Mucosa of stomach (tissue), 1 donor: ENCODE results near the gene NSDHL.

Experiments
- H3K27me3 ChIP-seq: one replicate; pipeline ENCODE4 v1.7.0; 2013; ENCODE audit warnings: mild to moderate bottlenecking, low read length; ENCODE audit not compliant: control insufficient read depth, insufficient read depth
- H3K36me3 ChIP-seq: one replicate; pipeline ENCODE4 v1.7.0; 2013; ENCODE audit warnings: low read length; ENCODE audit not compliant: control insufficient read depth, insufficient read depth
- H3K4me1 ChIP-seq: one replicate; pipeline ENCODE4 v1.7.0; 2013; ENCODE audit warnings: mild to moderate bottlenecking, low read length; ENCODE audit not compliant: control insufficient read depth, insufficient read depth
- H3K4me3 ChIP-seq: one replicate; pipeline ENCODE4 v1.7.0; 2013; ENCODE audit warnings: low read length
- H3K9ac ChIP-seq: one replicate; pipeline ENCODE4 v1.7.0; 2013; ENCODE audit warnings: mild to moderate bottlenecking, low read length, moderate library complexity
- H3K9me3 ChIP-seq: one replicate; pipeline ENCODE4 v1.7.0; 2013; ENCODE audit warnings: mild to moderate bottlenecking, low read length, moderate library complexity; ENCODE audit not compliant: control insufficient read depth
- donor health status: Pancreatic carcinoma.

The NSDHL gene

GRCh38 chrX:152850465-152850864 is 19.6 kb downstream of the NSDHL start:
- Histone ChIP-seq H3K9me3 (no peaks in the 10 kb centered on the region), H3K27me3 (no peaks in the 10 kb centered on the region), H3K36me3 (no peaks in the 10 kb centered on the region), H3K4me1 (no peaks in the 10 kb centered on the region), H3K4me3 (no peak overlapping the region), H3K9ac (no peak overlapping the region)

DNA sequence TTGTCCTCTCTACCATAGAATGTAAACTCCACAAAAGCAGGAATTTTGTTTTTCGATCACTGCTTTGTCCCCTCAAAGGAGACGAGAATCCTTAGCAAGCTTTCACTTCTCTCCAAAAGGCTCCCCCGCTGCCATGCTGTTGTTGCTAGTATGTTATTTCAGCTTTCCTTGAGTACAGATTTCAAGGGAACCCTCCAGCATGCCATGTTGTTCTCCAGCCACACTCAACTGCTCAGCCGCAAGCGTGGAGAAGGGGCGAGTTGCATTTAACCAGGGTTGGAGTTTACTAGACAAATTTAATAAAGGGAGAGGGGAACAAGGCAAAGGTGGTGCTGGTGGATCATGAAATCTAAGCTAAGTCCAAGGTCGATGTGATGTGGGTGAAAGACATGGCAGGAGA is 23.1 kb downstream of the NSDHL start:
- Histone ChIP-seq H3K4me1 (no peaks in the 10 kb centered on the region), H3K4me3 (no peak overlapping the region), H3K9me3 (no peaks in the 10 kb centered on the region), H3K36me3 (no peaks in the 10 kb centered on the region), H3K27me3 (no peaks in the 10 kb centered on the region), H3K9ac (no peak overlapping the region)

DNA sequence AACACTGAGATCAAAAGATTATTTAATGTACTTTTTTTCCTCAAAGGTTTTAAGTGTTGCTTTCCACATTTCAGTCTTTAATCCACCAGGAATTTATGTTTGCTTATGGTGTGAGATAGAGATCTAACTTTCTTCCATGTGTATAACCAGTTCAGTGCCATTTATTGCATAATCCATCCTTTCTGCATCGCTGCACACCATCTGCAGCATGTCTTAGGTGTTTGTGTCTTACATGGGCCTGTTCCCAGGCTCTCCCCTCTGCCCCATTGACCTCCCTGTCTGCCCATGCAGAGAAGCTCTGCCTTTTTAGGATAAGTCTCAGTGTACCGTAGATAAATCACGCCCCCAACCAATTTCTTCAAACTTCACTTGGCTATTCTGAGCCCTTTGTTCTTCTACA is 30.3 kb downstream of the NSDHL start:
- no peaks in the 10 kb centered on the region for H3K9me3 ChIP-seq
- no peak overlapping the region for H3K9ac ChIP-seq
- no peaks in the 10 kb centered on the region for H3K36me3 ChIP-seq
- no peaks in the 10 kb centered on the region for H3K4me1 ChIP-seq
- H3K4me3 ChIP-seq: no peak overlapping the region
- no peaks in the 10 kb centered on the region for H3K27me3 ChIP-seq

- H3K9ac ChIP-seq: no peak overlapping the region
- H3K4me3 ChIP-seq: no peak overlapping the region
- no peaks in the 10 kb centered on the region for H3K9me3 ChIP-seq
- no peaks in the 10 kb centered on the region for H3K27me3 ChIP-seq
- no peaks in the 10 kb centered on the region for H3K36me3 ChIP-seq
- no peaks in the 10 kb centered on the region for H3K4me1 ChIP-seq
These were observed 31.0 kb downstream of the NSDHL start for GRCh38 chrX:152861826-152862225.

- H3K4me3 ChIP-seq: no peak overlapping the region
- no peak overlapping the region for H3K9ac ChIP-seq
- no peaks in the 10 kb centered on the region for H3K36me3 ChIP-seq
- H3K9me3 ChIP-seq: no peaks in the 10 kb centered on the region
- no peaks in the 10 kb centered on the region for H3K27me3 ChIP-seq
- H3K4me1 ChIP-seq: no peaks in the 10 kb centered on the region
These were observed 34.5 kb downstream of the NSDHL start for GRCh38 chrX:152865232-152865920.

DNA sequence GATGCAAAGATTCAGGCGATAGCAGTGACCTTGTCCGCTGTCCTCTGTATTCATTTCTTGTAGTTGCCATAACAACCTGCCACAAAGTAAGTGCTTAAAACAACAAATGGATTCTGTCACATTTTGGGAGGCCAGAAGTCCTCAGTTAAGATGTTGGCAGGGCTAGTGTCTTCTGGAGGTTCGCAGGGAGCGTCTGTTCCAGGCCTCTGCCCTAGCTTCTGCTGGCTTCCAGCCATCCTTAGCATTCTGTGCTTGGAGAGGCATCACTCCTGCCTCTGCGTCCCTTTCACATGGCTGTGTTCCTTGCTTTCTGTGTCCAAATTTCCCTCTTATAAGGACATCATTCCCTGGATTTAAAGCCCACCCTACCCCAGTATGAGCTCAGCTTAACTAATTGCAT is 35.5 kb downstream of the NSDHL start:
- Histone ChIP-seq H3K36me3 (no peaks in the 10 kb centered on the region), H3K27me3 (no peaks in the 10 kb centered on the region), H3K9me3 (no peaks in the 10 kb centered on the region), H3K4me1 (no peaks in the 10 kb centered on the region), H3K4me3 (no peak overlapping the region), H3K9ac (no peak overlapping the region)

DNA sequence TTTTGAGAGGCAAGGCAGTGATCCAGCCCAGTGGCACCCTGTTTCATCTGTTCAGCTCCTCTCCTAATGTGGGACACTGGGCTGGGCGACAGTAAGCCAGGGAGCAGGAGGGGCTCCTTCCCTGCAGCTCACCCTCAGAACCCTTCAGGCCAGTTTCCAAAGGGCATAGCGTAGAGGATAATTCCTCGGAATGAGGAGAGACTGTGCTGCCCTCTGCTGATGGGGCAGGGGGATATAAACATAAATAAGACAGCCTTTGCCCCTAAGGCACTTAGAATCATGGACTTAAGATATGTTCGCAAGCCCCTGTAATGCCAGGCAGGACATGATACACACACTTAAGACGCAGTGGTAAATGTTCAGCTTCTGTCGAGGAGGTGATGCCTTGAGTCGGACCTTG is 39.1 kb downstream of the NSDHL start:
- Histone ChIP-seq H3K4me3 (no peak overlapping the region), H3K9me3 (no peaks in the 10 kb centered on the region), H3K27me3 (no peaks in the 10 kb centered on the region), H3K36me3 (no peaks in the 10 kb centered on the region), H3K4me1 (peaks cover 13% of the 10 kb centered on the region), H3K9ac (no peak overlapping the region)

- Histone ChIP-seq H3K9me3 (no peaks in the 10 kb centered on the region), H3K36me3 (no peaks in the 10 kb centered on the region), H3K9ac (no peak overlapping the region), H3K4me1 (peaks cover 13% of the 10 kb centered on the region), H3K27me3 (no peaks in the 10 kb centered on the region), H3K4me3 (no peak overlapping the region)
These were observed 40.4 kb downstream of the NSDHL start for GRCh38 chrX:152871260-152871659.

GRCh38 chrX:152872522-152872921 is 41.7 kb downstream of the NSDHL start:
- Histone ChIP-seq H3K4me1 (peaks cover 13% of the 10 kb centered on the region), H3K27me3 (no peaks in the 10 kb centered on the region), H3K4me3 (no peak overlapping the region), H3K9ac (no peak overlapping the region), H3K36me3 (no peaks in the 10 kb centered on the region), H3K9me3 (no peaks in the 10 kb centered on the region)

DNA sequence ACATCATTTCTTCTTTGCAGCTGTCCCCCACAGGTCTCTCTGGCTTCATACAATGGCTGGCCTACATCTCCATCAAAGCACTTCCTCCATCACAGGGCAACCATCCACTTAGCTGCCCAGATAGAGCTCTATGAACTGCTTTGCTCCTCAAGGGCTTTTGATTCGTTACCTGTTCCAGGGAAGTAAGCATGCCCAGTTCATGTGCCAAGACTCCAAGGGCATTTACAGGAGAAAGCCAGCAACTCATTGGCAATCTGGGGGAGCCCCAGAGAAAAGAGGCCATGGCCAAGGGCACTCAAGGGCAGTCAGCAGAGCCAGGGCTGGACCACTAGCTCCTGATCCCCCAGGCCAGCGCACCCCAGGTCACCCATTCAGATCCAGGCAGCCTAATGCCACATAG is 42.5 kb downstream of the NSDHL start:
- Histone ChIP-seq H3K27me3 (no peaks in the 10 kb centered on the region), H3K9me3 (no peaks in the 10 kb centered on the region), H3K4me3 (no peak overlapping the region)

DNA sequence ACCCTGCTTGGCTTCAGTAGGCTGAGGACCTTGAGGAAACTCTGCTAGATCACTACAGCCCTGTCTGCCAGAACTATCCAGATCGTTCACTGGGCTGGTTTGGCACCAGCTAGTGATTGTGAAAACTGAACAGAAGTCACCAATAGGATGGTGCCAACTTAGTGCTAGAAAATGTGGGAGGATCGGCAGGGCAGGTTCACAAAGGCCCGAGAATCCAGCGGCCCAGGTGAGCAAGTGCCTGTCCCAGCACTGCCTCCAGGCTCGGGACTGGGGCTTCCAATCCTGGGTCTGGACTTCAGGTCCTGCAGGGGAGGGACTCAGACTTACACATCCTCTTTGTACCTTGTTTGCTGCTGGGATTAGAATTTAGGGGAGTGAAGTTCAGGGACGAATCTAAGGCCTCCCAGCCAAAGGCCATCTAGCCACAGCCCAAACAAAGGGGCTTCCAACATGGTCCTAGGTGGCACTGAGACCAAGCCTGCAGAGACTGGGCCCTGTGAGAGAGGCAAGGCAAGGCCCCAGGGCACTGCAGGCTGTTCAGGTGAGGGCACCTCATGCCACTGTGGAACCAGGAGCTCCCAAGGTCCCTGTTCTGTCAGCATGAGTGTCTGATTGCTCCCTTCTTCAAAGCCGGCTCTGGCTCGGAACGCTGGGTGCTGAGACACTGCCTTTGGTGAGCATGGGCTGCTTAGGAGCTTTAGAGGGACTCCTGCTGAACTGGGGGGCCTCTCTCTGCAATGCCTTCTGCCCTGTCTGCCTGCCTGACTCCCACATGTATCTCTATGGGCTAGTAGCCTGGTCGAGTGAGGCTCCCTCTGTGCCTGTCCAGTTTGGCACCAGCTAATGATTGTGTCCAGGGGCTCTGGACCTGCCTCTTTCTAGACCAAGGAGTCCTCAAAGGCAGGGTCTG is 46.3 kb downstream of the NSDHL start:
- H3K4me1 ChIP-seq: peaks cover 13% of the 10 kb centered on the region

More for the DNA sequence above, 42.5 kb downstream of the NSDHL start:
- no peak overlapping the region for H3K9ac ChIP-seq
- no peaks in the 10 kb centered on the region for H3K36me3 ChIP-seq
- peaks cover 13% of the 10 kb centered on the region for H3K4me1 ChIP-seq

GRCh38 chrX:152878976-152879755 is 48.3 kb downstream of the NSDHL start:
- H3K9ac ChIP-seq: no peak overlapping the region
- H3K4me1 ChIP-seq: no peaks in the 10 kb centered on the region
- no peaks in the 10 kb centered on the region for H3K27me3 ChIP-seq
- no peak overlapping the region for H3K4me3 ChIP-seq
- H3K9me3 ChIP-seq: no peaks in the 10 kb centered on the region
- no peaks in the 10 kb centered on the region for H3K36me3 ChIP-seq

More for the DNA sequence above, 46.3 kb downstream of the NSDHL start:
- Histone ChIP-seq H3K9ac (no peak overlapping the region), H3K4me3 (no peak overlapping the region), H3K9me3 (no peaks in the 10 kb centered on the region), H3K36me3 (no peaks in the 10 kb centered on the region), H3K27me3 (no peaks in the 10 kb centered on the region)
